Forelimb muscle (tissue), 1 donor: ENCODE measurements around the gene ZNG1F. TPM values are rescaled to one million over a fixed set of nuclear protein-coding genes. Genes with fewer than 3 reads are reported as not detected.
"Not testable (repeated sequence)": the region's sequence is repeated elsewhere in the genome, so short reads cannot be mapped to it uniquely, and the experiment has no call there.

ENCODE experiments used
- DNase-seq: peaks from one replicate; pipeline ENCODE4 v3.0.0-alpha.2; 2013; ENCODE audit warnings: low read depth
- polyA plus RNA-seq: library from polyadenylated mRNA; unstranded; fragments of 120-200 nt; gene quantifications from one replicate; pipeline ENCODE4 v1.2.1, GENCODE V29; 2013; ENCODE audit not compliant: insufficient read length

The ZNG1F gene
- polyA plus RNA-seq: 7.3 TPM

GRCh38 chr9:41189217-41189616 is at the start of gene ZNG1F:
TSS of gene ZNG1F (minus strand) at chr9:41189317. CDS start at chr9:41189258, 59 bp downstream.
- DNase-seq: not testable (repeated sequence)

- not testable (repeated sequence) for DNase-seq
Observed at GRCh38 chr9:41237110-41237749, 48.1 kb upstream of the ZNG1F start.

- DNase-seq: not testable (repeated sequence)
Observed at GRCh38 chr9:41236486-41237109, 47.5 kb upstream of the ZNG1F start.

GRCh38 chr9:41234811-41235805 is 46.0 kb upstream of the ZNG1F start:
- not testable (repeated sequence) for DNase-seq

GRCh38 chr9:41234221-41234620 is 45.1 kb upstream of the ZNG1F start:
- not testable (repeated sequence) for DNase-seq

- not testable (repeated sequence) for DNase-seq
Observed at GRCh38 chr9:41232326-41232725, 43.2 kb upstream of the ZNG1F start.

- not testable (repeated sequence) for DNase-seq
Observed at GRCh38 chr9:41230418-41230817, 41.3 kb upstream of the ZNG1F start.

GRCh38 chr9:41229408-41230401 is 40.6 kb upstream of the ZNG1F start:
- DNase-seq: no peak

GRCh38 chr9:41219831-41220230 is 30.7 kb upstream of the ZNG1F start:
- not testable (repeated sequence) for DNase-seq

GRCh38 chr9:41188439-41188838 is 678 bp downstream of the ZNG1F start:
- not testable (repeated sequence) for DNase-seq

GRCh38 chr9:41174994-41175393 is 14.1 kb downstream of the ZNG1F start:
- DNase-seq: not testable (repeated sequence)

- DNase-seq: not testable (repeated sequence)
Observed at GRCh38 chr9:41150116-41150515, 39.0 kb downstream of the ZNG1F start.

GRCh38 chr9:41141878-41142277 is 47.2 kb downstream of the ZNG1F start:
- not testable (repeated sequence) for DNase-seq

GRCh38 chr9:41128581-41128980 is 60.5 kb downstream of the ZNG1F start, which contains the start of gene FOXD4L6:
TSS of gene FOXD4L6 (minus strand) at chr9:41128681. CDS start at chr9:41128383, 298 bp downstream.
- not testable (repeated sequence) for DNase-seq

GRCh38 chr9:41126746-41127446 is 62.2 kb downstream of the ZNG1F start:
- not testable (repeated sequence) for DNase-seq

- not testable (repeated sequence) for DNase-seq
Observed at GRCh38 chr9:41125936-41126335, 63.2 kb downstream of the ZNG1F start.

- not testable (repeated sequence) for DNase-seq
Observed at GRCh38 chr9:41125109-41125658, 63.9 kb downstream of the ZNG1F start.

- DNase-seq: not testable (repeated sequence)
Observed at GRCh38 chr9:41124250-41125108, 64.6 kb downstream of the ZNG1F start.

- DNase-seq: not testable (repeated sequence)
Observed at GRCh38 chr9:41123812-41124211, 65.3 kb downstream of the ZNG1F start.
